K562 (cell line): ENCODE data around the gene GOLPH3.

Source experiments
- CHD2 ChIP-seq: IDR thresholded peaks from 2 replicates; pipeline ENCODE4 v1.6.1; 2011; ENCODE audit warnings: low read depth, low read length
- SETDB1 ChIP-seq: IDR thresholded peaks from one replicate; pipeline ENCODE4 v1.6.1; 2012; ENCODE audit warnings: low read length, control low read depth, inconsistent platforms

DNA sequence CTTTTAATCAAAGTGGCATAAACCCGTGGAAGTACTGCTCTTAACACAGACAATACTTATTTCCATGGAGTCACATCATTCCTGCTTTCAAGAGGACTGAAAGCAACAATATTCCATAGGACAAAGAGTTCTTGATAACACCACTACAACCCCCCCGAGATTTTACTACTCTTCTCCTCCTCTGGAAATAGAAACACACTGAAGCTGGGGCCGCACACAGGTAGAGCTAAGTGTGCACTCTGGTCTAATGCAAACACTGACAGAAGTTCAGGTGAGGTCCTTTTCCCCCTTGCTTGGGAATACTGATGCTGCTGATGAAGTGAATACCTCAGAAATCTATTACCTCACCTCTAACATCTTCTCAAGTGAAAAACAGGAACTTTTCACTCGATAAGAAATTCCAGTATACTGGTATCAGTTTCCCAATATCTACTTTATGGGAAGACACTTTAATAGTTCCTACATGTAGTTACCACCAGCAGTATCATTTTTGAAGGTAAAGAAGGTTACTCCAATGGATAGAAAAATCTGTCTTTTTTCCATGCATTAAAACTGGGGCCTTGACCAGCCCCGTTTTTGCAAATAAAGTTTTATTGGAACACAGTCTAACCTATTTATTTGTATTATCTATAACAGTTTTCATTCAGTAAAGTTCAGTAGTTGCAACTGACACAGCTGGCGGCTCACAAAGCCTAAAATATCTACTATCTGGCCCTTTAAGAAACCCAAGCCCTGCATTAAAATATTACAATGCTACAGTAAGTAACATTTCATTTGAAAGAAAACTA, 50.0 kb downstream of the GOLPH3 start:
- TF ChIP-seq CHD2 (no peak), SETDB1 (no peak)
